ENCODE results near the gene HINT1. TPM values are rescaled to one million over a fixed set of nuclear protein-coding genes. Genes with fewer than 3 reads are reported as not detected.
A peak's percentile ranks its signal among the peaks of the same experiment; 100 is the strongest.

The HINT1 gene
- total and polyA plus RNA-seq, 9 of the 15 experiments (the other 6 are each of a cell fraction or from before 2014, with no cell fraction given), result 296 to 1,027 (median 500) TPM

DNA sequence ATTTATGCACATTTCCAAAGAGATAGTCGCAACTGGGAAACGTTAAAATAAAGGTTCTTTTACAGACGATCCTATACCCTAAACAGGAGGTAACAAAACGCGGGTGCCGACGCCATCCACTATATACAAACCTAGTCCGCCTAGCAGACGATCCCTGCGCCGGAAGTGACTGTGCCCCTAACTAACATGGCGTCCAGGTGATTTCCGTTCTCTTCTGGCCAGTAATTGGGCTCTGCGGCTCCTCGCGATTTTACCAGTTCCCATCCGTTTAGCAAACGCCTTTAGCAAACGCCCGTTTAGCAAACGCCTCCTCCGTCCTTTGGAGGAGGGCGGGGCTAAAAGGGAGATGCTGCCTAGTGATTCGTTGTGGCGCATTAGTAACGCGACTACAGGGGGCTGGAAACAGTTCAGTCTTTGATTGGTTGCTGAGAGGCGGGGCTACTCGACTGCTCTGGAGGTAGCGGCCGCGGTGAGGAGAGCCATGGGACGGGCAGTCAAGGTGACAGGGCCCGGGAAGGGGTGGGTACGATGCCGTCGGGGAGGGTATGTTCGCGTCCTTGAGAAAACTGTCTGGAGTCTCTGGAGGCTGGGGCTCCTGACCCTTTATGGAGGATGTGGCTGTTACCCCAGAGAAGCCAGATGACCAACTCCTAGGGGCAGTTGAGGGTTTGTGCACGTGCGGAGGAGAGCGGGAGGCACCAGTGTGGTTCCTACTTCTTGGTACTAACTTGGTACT, 5.7 kb upstream of the HINT1 start, which contains the start of gene LYRM7 (continued):
- TF ChIP-seq, protein P1, sequence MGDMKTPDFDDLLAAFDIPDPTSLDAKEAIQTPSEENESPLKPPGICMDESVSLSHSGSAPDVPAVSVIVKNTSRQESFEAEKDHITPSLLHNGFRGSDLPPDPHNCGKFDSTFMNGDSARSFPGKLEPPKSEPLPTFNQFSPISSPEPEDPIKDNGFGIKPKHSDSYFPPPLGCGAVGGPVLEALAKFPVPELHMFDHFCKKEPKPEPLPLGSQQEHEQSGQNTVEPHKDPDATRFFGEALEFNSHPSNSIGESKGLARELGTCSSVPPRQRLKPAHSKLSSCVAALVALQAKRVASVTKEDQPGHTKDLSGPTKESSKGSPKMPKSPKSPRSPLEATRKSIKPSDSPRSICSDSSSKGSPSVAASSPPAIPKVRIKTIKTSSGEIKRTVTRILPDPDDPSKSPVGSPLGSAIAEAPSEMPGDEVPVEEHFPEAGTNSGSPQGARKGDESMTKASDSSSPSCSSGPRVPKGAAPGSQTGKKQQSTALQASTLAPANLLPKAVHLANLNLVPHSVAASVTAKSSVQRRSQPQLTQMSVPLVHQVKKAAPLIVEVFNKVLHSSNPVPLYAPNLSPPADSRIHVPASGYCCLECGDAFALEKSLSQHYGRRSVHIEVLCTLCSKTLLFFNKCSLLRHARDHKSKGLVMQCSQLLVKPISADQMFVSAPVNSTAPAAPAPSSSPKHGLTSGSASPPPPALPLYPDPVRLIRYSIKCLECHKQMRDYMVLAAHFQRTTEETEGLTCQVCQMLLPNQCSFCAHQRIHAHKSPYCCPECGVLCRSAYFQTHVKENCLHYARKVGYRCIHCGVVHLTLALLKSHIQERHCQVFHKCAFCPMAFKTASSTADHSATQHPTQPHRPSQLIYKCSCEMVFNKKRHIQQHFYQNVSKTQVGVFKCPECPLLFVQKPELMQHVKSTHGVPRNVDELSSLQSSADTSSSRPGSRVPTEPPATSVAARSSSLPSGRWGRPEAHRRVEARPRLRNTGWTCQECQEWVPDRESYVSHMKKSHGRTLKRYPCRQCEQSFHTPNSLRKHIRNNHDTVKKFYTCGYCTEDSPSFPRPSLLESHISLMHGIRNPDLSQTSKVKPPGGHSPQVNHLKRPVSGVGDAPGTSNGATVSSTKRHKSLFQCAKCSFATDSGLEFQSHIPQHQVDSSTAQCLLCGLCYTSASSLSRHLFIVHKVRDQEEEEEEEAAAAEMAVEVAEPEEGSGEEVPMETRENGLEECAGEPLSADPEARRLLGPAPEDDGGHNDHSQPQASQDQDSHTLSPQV (IDR thresholded peaks at IDR 0.05), result no peak
- TF ChIP-seq, protein P2, sequence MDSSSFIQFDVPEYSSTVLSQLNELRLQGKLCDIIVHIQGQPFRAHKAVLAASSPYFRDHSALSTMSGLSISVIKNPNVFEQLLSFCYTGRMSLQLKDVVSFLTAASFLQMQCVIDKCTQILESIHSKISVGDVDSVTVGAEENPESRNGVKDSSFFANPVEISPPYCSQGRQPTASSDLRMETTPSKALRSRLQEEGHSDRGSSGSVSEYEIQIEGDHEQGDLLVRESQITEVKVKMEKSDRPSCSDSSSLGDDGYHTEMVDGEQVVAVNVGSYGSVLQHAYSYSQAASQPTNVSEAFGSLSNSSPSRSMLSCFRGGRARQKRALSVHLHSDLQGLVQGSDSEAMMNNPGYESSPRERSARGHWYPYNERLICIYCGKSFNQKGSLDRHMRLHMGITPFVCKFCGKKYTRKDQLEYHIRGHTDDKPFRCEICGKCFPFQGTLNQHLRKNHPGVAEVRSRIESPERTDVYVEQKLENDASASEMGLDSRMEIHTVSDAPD (CRISPR knock-in tag; IDR thresholded peaks at IDR 0.05), result no peak
- peak; percentile 54 to 56; a peak in 2 of 4 replicates for TF ChIP-seq SIX5 (IDR thresholded peaks at IDR 0.05; ENCODE audit: borderline replicate concordance in 1 of 2, insufficient read depth in 1 of 2, low read depth in 1 of 2, low read length in 2 of 2)
- no peak for TF ChIP-seq PYGO2 (tag; IDR thresholded peaks at IDR 0.05)
- TF ChIP-seq DMBX1 (CRISPR knock-in tag; IDR thresholded peaks at IDR 0.05; ENCODE audit: borderline replicate concordance), result peak; percentile 68; the same call in 1 of the 2 replicates
- no peak for TF ChIP-seq TGIF2 (CRISPR knock-in tag; IDR thresholded peaks at IDR 0.05)
- TF ChIP-seq GATAD2A (IDR thresholded peaks at IDR 0.05), result no peak
- no peak for TF ChIP-seq PPARD (CRISPR knock-in tag; IDR thresholded peaks at IDR 0.05)
- TF ChIP-seq ZNF696 (CRISPR knock-in tag; conservative IDR thresholded peaks at IDR 0.05), result no peak
- TF ChIP-seq, protein P3, sequence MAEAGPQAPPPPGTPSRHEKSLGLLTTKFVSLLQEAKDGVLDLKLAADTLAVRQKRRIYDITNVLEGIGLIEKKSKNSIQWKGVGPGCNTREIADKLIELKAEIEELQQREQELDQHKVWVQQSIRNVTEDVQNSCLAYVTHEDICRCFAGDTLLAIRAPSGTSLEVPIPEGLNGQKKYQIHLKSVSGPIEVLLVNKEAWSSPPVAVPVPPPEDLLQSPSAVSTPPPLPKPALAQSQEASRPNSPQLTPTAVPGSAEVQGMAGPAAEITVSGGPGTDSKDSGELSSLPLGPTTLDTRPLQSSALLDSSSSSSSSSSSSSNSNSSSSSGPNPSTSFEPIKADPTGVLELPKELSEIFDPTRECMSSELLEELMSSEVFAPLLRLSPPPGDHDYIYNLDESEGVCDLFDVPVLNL (CRISPR knock-in tag; IDR thresholded peaks at IDR 0.05; ENCODE audit: low read depth), result peak; percentile 11; the same call in 1 of the 2 replicates
- no peak for TF ChIP-seq JUNB (CRISPR knock-in tag; conservative IDR thresholded peaks at IDR 0.05)
- TF ChIP-seq, protein P4, sequence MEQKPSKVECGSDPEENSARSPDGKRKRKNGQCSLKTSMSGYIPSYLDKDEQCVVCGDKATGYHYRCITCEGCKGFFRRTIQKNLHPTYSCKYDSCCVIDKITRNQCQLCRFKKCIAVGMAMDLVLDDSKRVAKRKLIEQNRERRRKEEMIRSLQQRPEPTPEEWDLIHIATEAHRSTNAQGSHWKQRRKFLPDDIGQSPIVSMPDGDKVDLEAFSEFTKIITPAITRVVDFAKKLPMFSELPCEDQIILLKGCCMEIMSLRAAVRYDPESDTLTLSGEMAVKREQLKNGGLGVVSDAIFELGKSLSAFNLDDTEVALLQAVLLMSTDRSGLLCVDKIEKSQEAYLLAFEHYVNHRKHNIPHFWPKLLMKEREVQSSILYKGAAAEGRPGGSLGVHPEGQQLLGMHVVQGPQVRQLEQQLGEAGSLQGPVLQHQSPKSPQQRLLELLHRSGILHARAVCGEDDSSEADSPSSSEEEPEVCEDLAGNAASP (IDR thresholded peaks at IDR 0.05), result no peak
- TF ChIP-seq ZNF316 (IDR thresholded peaks at IDR 0.05), result no peak
- TF ChIP-seq HDGF (IDR thresholded peaks at IDR 0.05), result no peak
- TF ChIP-seq TEAD2 (tag; IDR thresholded peaks at IDR 0.05), result no peak
- TF ChIP-seq ZNF830 (CRISPR knock-in tag; IDR thresholded peaks at IDR 0.05), result no peak
- 0 out of 2 replicates have a peak, but pooled peaks have one; percentile 19 for TF ChIP-seq MIER1 (IDR thresholded peaks at IDR 0.05; ENCODE audit: low read depth)

All from K562 (cell line).